Measurements from ENCODE around the gene TMEM259. TPM values are rescaled to one million over a fixed set of nuclear protein-coding genes. Genes with fewer than 3 reads are reported as not detected.

TMEM259 gene
- total and polyA plus RNA-seq, 9 of the 15 experiments (the other 6 are each of a cell fraction or from before 2014, with no cell fraction given) = 0.52 to 231 (median 63.6) TPM

GRCh38 chr19:1039646-1040475 lies 18.9 kb upstream of the TMEM259 start, which contains the start of gene ABCA7 (continued):
- TF ChIP-seq POLR3A (IDR thresholded peaks at IDR 0.05; ENCODE audit: borderline replicate concordance, extremely low read depth, insufficient read depth, insufficient read length) (no peak), CHD2 (IDR thresholded peaks at IDR 0.05; ENCODE audit: low read depth, low read length) (peak; percentile 85), ZSCAN32 (CRISPR knock-in tag; IDR thresholded peaks at IDR 0.05) (no peak), MAFF (IDR thresholded peaks at IDR 0.05; ENCODE audit: low read length) (no peak), NCOA4 (IDR thresholded peaks at IDR 0.05; ENCODE audit: partially characterized antibody) (no peak), ZBTB9 (CRISPR knock-in tag; IDR thresholded peaks at IDR 0.05) (no peak), NCOA1 (IDR thresholded peaks at IDR 0.05; ENCODE audit: low read depth) (no peak), SMARCC2 (IDR thresholded peaks at IDR 0.05; ENCODE audit: low read depth) (no peak), CGGBP1 (CRISPR knock-in tag; IDR thresholded peaks at IDR 0.05) (no peak), NR4A1 (CRISPR knock-in tag; IDR thresholded peaks at IDR 0.05) (no peak), NR4A1 (tag; IDR thresholded peaks at IDR 0.05) (no peak), MXD1 (CRISPR knock-in tag; IDR thresholded peaks at IDR 0.05; ENCODE audit: borderline replicate concordance, poor library complexity, severe bottlenecking) (no peak), ZBTB5 (IDR thresholded peaks at IDR 0.05) (no peak), SMAD2 (IDR thresholded peaks at IDR 0.05; ENCODE audit: low read depth, low read length) (no peak), POLR2A (conservative IDR thresholded peaks at IDR 0.05) (peak; percentile 67), GMEB1 (CRISPR knock-in tag; IDR thresholded peaks at IDR 0.05) (peak; percentile 65), CSDE1 (IDR thresholded peaks at IDR 0.05) (no peak), UBTF (IDR thresholded peaks at IDR 0.05; ENCODE audit: borderline replicate concordance in 1 of 2, low read depth in 2 of 2, low read length in 2 of 2) (no peak), ZNF197 (CRISPR knock-in tag; IDR thresholded peaks at IDR 0.05; ENCODE audit: low read depth) (no peak)
